Activated B cell treated with CpG ODN at 0.5 μM for 24 hours (primary cell): Measurements from ENCODE around the gene SCAMP2. TPM values are rescaled to one million over a fixed set of nuclear protein-coding genes. Genes with fewer than 3 reads are reported as not detected.
A peak's percentile ranks its signal among the peaks of the same experiment; 100 is the strongest.

Source experiments
- ATAC-seq: fragments of 200-7000 bp; cut with Tn5 transposase; one replicate; pipeline ENCODE4 v1.10.0; 2021; ENCODE audit warnings: low read depth, mild to moderate bottlenecking, moderate library complexity
- CTCF ChIA-PET: fragments of 350-600 bp; sonication (Branson Sonifier 250); formaldehyde crosslinking; loops from one replicate; lab custom pipeline; 2021; ENCODE audit warnings: antibody characterized with exemption; lab: Charles Lee
- POLR2A ChIA-PET: fragments of 350-600 bp; sonication (Branson Sonifier 250); formaldehyde crosslinking; loops from one replicate; lab custom pipeline; 2021; ENCODE audit warnings: antibody characterized with exemption; lab: Charles Lee
- DNase-seq: peaks from one replicate; pipeline ENCODE4 v3.0.0; 2022
- H3K27ac Mint-ChIP-seq: one replicate; pipeline ENCODE4 v1.8.0; 2020; ENCODE audit warnings: mixed read lengths
- H3K27me3 Mint-ChIP-seq: one replicate; pipeline ENCODE4 v1.8.0; 2021; ENCODE audit warnings: mixed read lengths
- H3K36me3 Mint-ChIP-seq: one replicate; pipeline ENCODE4 v1.8.0; 2021; ENCODE audit warnings: low read depth, mixed read lengths
- H3K4me1 Mint-ChIP-seq: one replicate; pipeline ENCODE4 v1.8.0; 2021; ENCODE audit warnings: mixed read lengths
- H3K4me3 Mint-ChIP-seq: one replicate; pipeline ENCODE4 v1.8.0; 2020; ENCODE audit warnings: mild to moderate bottlenecking, mixed read lengths
- H3K9me3 Mint-ChIP-seq: one replicate; pipeline ENCODE4 v1.8.0; 2020; ENCODE audit warnings: mixed read lengths
- CTCF ChIP-seq: fragments of 200-600 bp; IDR thresholded peaks from one replicate; pipeline ENCODE4 v1.8.0; 2022; ENCODE audit warnings: antibody characterized with exemption, mild to moderate bottlenecking
- intact Hi-C: fragments of 100-400 bp; cut with micrococcal nuclease; formaldehyde crosslinking; loops from one replicate; pipeline ENCODE4 v1.15.1; 2024
- total RNA-seq: library from RNA; stranded (reverse); gene quantifications from 2 replicates; pipeline ENCODE4 v1.2.3, GENCODE V29; 2022

Gene SCAMP2
- total RNA-seq, 1 donor from 2014 or later: 112 TPM

- TF ChIP-seq CTCF: no peak
- POLR2A ChIA-PET: interaction anchor here (0.7 to 3.8 kb wide), 13 partner anchors 10 to 90 kb away, joined by 3 to 35 read pairs (median 7); partner anchors contain the start of genes COX5A, FAM219B, MPI and ULK3
- Mint-ChIP-seq H3K27ac (peak overlapping the region; percentile 92), H3K4me3 (peak overlapping the region; percentile 82), H3K27me3 (no peaks in the 10 kb centered on the region), H3K4me1 (peaks cover 76% of the 10 kb centered on the region), H3K36me3 (peaks cover 48% of the 10 kb centered on the region), H3K9me3 (no peaks in the 10 kb centered on the region)
- intact Hi-C loops: loop anchor here (1.0 kb wide), 1 partner anchor 13 kb away; no protein-coding TSS in a partner anchor
- CTCF ChIA-PET: interaction anchor here (0.6 to 2.6 kb wide), 10 partner anchors 12 to 235 kb away, joined by 3 to 18 read pairs (median 4); partner anchors contain the start of genes MPI and ULK3
- DNase-seq: no peak
- no peak for ATAC-seq
Measured at GRCh38 chr15:74870436-74871215, 2.5 kb downstream of the SCAMP2 start.

GRCh38 chr15:74869726-74870407, 3.3 kb downstream of the SCAMP2 start:
- H3K4me1 Mint-ChIP-seq: peaks cover 82% of the 10 kb centered on the region
- no peaks in the 10 kb centered on the region for H3K27me3 Mint-ChIP-seq
- H3K36me3 Mint-ChIP-seq: peaks cover 50% of the 10 kb centered on the region
- ATAC-seq: peak; percentile 26
- POLR2A ChIA-PET: interaction anchor here (0.6 to 3.8 kb wide), 20 partner anchors 9 to 173 kb away, joined by 3 to 35 read pairs (median 5); partner anchors contain the start of genes COX5A, FAM219B, MPI and ULK3
- no peak for DNase-seq
- peak overlapping the region; percentile 92 for H3K27ac Mint-ChIP-seq
- intact Hi-C loops: loop anchor here (1.0 kb wide), 1 partner anchor 13 kb away; no protein-coding TSS in a partner anchor
- no peaks in the 10 kb centered on the region for H3K9me3 Mint-ChIP-seq
- TF ChIP-seq CTCF: no peak
- H3K4me3 Mint-ChIP-seq: peak overlapping the region; percentile 82
- CTCF ChIA-PET: interaction anchor here (0.6 to 2.6 kb wide), 10 partner anchors 12 to 234 kb away, joined by 3 to 18 read pairs (median 3); partner anchors contain the start of genes MPI and ULK3

- ATAC-seq: no peak
- Mint-ChIP-seq H3K4me1 (peaks cover 85% of the 10 kb centered on the region), H3K4me3 (peak overlapping the region; percentile 82), H3K36me3 (peaks cover 54% of the 10 kb centered on the region), H3K9me3 (no peaks in the 10 kb centered on the region), H3K27me3 (no peaks in the 10 kb centered on the region), H3K27ac (peak overlapping the region; percentile 92)
- no peak for DNase-seq
- ChIA-PET POLR2A (interaction anchor here (0.6 to 3.8 kb wide), 16 partner anchors 12 to 173 kb away, joined by 3 to 35 read pairs (median 6); partner anchors contain the start of genes FAM219B, MPI and ULK3), CTCF (interaction anchor here (0.6 to 2.6 kb wide), 6 partner anchors 21 to 83 kb away, joined by 3 to 18 read pairs (median 3); partner anchors contain the start of genes MPI and ULK3)
- intact Hi-C loops: no loop called here
- no peak for TF ChIP-seq CTCF
Measured at GRCh38 chr15:74869372-74869725, 3.8 kb downstream of the SCAMP2 start.

- DNase-seq: no peak
- Mint-ChIP-seq H3K27me3 (no peaks in the 10 kb centered on the region), H3K36me3 (peaks cover 58% of the 10 kb centered on the region), H3K9me3 (no peaks in the 10 kb centered on the region), H3K4me1 (peaks cover 86% of the 10 kb centered on the region), H3K4me3 (peak overlapping the region; percentile 12), H3K27ac (peak overlapping the region; percentile 60)
- CTCF ChIA-PET: interaction anchor here (1.9 kb wide), 1 partner anchor 34 kb away, joined by 8 read pairs; no protein-coding TSS in a partner anchor
- intact Hi-C loops: no loop called here
- POLR2A ChIA-PET: interaction anchor here (3.2 to 3.8 kb wide), 2 partner anchors 10 to 38 kb away, joined by 17 to 35 read pairs; partner anchors contain the start of gene FAM219B
- no peak for TF ChIP-seq CTCF
- no peak for ATAC-seq
Measured at GRCh38 chr15:74868059-74868458, 5.1 kb downstream of the SCAMP2 start.
